ENCODE data around the gene PHACTR3. TPM values are rescaled to one million over a fixed set of nuclear protein-coding genes. Genes with fewer than 3 reads are reported as not detected.
"Not testable (repeated sequence)": the region's sequence is repeated elsewhere in the genome, so short reads cannot be mapped to it uniquely, and the experiment has no call there.

Gene PHACTR3
- total RNA-seq, 1 donor from 2014 or later: 1.4 TPM

GRCh38 chr20:59884494-59884893, 280.2 kb downstream of the PHACTR3 start:
- no peaks in the 10 kb centered on the region for H3K4me1 Mint-ChIP-seq
- H3K4me2 ChIP-seq: no peak overlapping the region

GRCh38 chr20:59888050-59888449, 283.7 kb downstream of the PHACTR3 start:
- no peak overlapping the region for H3K4me2 ChIP-seq
- no peaks in the 10 kb centered on the region for H3K4me1 ChIP-seq
- H3K79me2 ChIP-seq (ENCODE audit: low read depth): no peaks in the 10 kb centered on the region
- no peaks in the 10 kb centered on the region for H3K36me3 Mint-ChIP-seq
- no peaks in the 10 kb centered on the region for H4K20me1 ChIP-seq (ENCODE audit: low read depth)
- H3K27me3 Mint-ChIP-seq (ENCODE audit: insufficient read depth, low read depth): peaks cover 2% of the 10 kb centered on the region
- no peak overlapping the region for H3K4me3 Mint-ChIP-seq
- no peaks in the 10 kb centered on the region for H3K36me3 ChIP-seq
- DNase-seq (ENCODE audit: low spot score): no peak
- no peak overlapping the region for H3K27ac ChIP-seq
- H3K27ac Mint-ChIP-seq: no peak overlapping the region
- H3K9me3 ChIP-seq (ENCODE audit: low read depth): no peaks in the 10 kb centered on the region
- H3F3A ChIP-seq (ENCODE audit: low read depth): no peaks in the 10 kb centered on the region
- peaks cover 33% of the 10 kb centered on the region for H3K27me3 ChIP-seq
- TF ChIP-seq EZH2 (IDR thresholded peaks at IDR 0.05): no peak
- TF ChIP-seq CTCF (IDR thresholded peaks at IDR 0.05): no peak
- no peak for TF ChIP-seq EZH2phosphoT487 (IDR thresholded peaks at IDR 0.05)
- H3K4me3 ChIP-seq: no peak overlapping the region
- no peaks in the 10 kb centered on the region for H3K9me3 Mint-ChIP-seq
- no peaks in the 10 kb centered on the region for H3K4me1 Mint-ChIP-seq
- H2AFZ ChIP-seq (replicated peaks): no peak overlapping the region
- no peak overlapping the region for H3K9ac ChIP-seq

More at GRCh38 chr20:59884494-59884893, 280.2 kb downstream of the PHACTR3 start:
- no peak overlapping the region for H3K4me3 Mint-ChIP-seq
- H3K79me2 ChIP-seq (ENCODE audit: low read depth): no peaks in the 10 kb centered on the region
- no peak overlapping the region for H3K4me3 ChIP-seq
- H3K4me1 ChIP-seq: no peaks in the 10 kb centered on the region
- H3K27me3 Mint-ChIP-seq (ENCODE audit: insufficient read depth, low read depth): no peaks in the 10 kb centered on the region
- H4K20me1 ChIP-seq (ENCODE audit: low read depth): no peaks in the 10 kb centered on the region
- no peak for DNase-seq (ENCODE audit: low spot score)
- H3F3A ChIP-seq (ENCODE audit: low read depth): no peaks in the 10 kb centered on the region
- H3K9me3 Mint-ChIP-seq: no peaks in the 10 kb centered on the region
- TF ChIP-seq EZH2 (IDR thresholded peaks at IDR 0.05) (no peak), EZH2phosphoT487 (IDR thresholded peaks at IDR 0.05) (no peak), CTCF (IDR thresholded peaks at IDR 0.05) (no peak)
- no peaks in the 10 kb centered on the region for H3K36me3 Mint-ChIP-seq
- H3K9me3 ChIP-seq (ENCODE audit: low read depth): no peaks in the 10 kb centered on the region
- no peak overlapping the region for H3K9ac ChIP-seq
- H3K27ac Mint-ChIP-seq: no peak overlapping the region
- H3K27me3 ChIP-seq: peaks cover 18% of the 10 kb centered on the region
- no peak overlapping the region for H3K27ac ChIP-seq
- H3K36me3 ChIP-seq: no peaks in the 10 kb centered on the region
- H2AFZ ChIP-seq (replicated peaks): no peak overlapping the region

- H3K27me3 Mint-ChIP-seq (ENCODE audit: insufficient read depth, low read depth); H3K36me3 ChIP-seq; H3K27ac Mint-ChIP-seq; H3K4me3 Mint-ChIP-seq; H3K27ac ChIP-seq; H3K79me2 ChIP-seq (ENCODE audit: low read depth); H3K9me3 ChIP-seq (ENCODE audit: low read depth); H3K9me3 Mint-ChIP-seq; H3K4me2 ChIP-seq; H3K9ac ChIP-seq; DNase-seq (ENCODE audit: low spot score); H3F3A ChIP-seq (ENCODE audit: low read depth); H4K20me1 ChIP-seq (ENCODE audit: low read depth); H2AFZ ChIP-seq (replicated peaks); H3K4me1 Mint-ChIP-seq; H3K4me3 ChIP-seq; H3K36me3 Mint-ChIP-seq; H3K4me1 ChIP-seq: not testable (repeated sequence)
- peaks cover 53% of the 10 kb centered on the region for H3K27me3 ChIP-seq
These were observed 285.7 kb downstream of the PHACTR3 start for GRCh38 chr20:59890035-59890434.

- Mint-ChIP-seq H3K9me3 (no peaks in the 10 kb centered on the region), H3K36me3 (no peaks in the 10 kb centered on the region), H3K4me3 (no peak overlapping the region), H3K4me1 (no peaks in the 10 kb centered on the region), H3K27ac (no peak overlapping the region), H3K27me3 (ENCODE audit: insufficient read depth, low read depth) (peaks cover 2% of the 10 kb centered on the region)
- no peak overlapping the region for H3K4me3 ChIP-seq
- no peaks in the 10 kb centered on the region for H3K4me1 ChIP-seq
- H3K27ac ChIP-seq: no peak overlapping the region
- no peak overlapping the region for H3K9ac ChIP-seq
- no peak overlapping the region for H2AFZ ChIP-seq (replicated peaks)
- H3F3A ChIP-seq (ENCODE audit: low read depth): no peaks in the 10 kb centered on the region
- H3K27me3 ChIP-seq: peaks cover 68% of the 10 kb centered on the region
- H3K4me2 ChIP-seq: no peak overlapping the region
- H3K9me3 ChIP-seq (ENCODE audit: low read depth): no peaks in the 10 kb centered on the region
- no peaks in the 10 kb centered on the region for H3K79me2 ChIP-seq (ENCODE audit: low read depth)
- H4K20me1 ChIP-seq (ENCODE audit: low read depth): no peaks in the 10 kb centered on the region
- H3K36me3 ChIP-seq: no peaks in the 10 kb centered on the region
- no peak for TF ChIP-seq EZH2 (IDR thresholded peaks at IDR 0.05)
- TF ChIP-seq CTCF (IDR thresholded peaks at IDR 0.05): no peak
- TF ChIP-seq EZH2phosphoT487 (IDR thresholded peaks at IDR 0.05): no peak
- DNase-seq (ENCODE audit: low spot score): no peak
These were observed 287.2 kb downstream of the PHACTR3 start for GRCh38 chr20:59891581-59891980.

Measured in neural progenitor cell (in vitro differentiated cells).